H54 (cell line): ENCODE results near the gene TRIM72.
"Not testable (repeated sequence)": the region's sequence is repeated elsewhere in the genome, so short reads cannot be mapped to it uniquely, and the experiment has no call there.

Experiments used
- DNase-seq: peaks from one replicate; pipeline ENCODE4 v3.0.0; 2011; ENCODE audit warnings: low spot score, mixed read lengths; ENCODE audit not compliant: insufficient read length
- FAIRE-seq: peaks from 3 replicates; lab custom pipeline; 2011; peaks lifted over from hg19 to GRCh38; lab: Jason Lieb, UNC
- POLR2A ChIP-seq: IDR thresholded peaks from 2 replicates; pipeline ENCODE4 v1.6.1; 2011; ENCODE audit warnings: low read depth, mild to moderate bottlenecking, low read length

Gene TRIM72

GRCh38 chr16:31246296-31246695, 32.4 kb downstream of the TRIM72 start:
- no peak for DNase-seq
- FAIRE-seq = no peak

DNA sequence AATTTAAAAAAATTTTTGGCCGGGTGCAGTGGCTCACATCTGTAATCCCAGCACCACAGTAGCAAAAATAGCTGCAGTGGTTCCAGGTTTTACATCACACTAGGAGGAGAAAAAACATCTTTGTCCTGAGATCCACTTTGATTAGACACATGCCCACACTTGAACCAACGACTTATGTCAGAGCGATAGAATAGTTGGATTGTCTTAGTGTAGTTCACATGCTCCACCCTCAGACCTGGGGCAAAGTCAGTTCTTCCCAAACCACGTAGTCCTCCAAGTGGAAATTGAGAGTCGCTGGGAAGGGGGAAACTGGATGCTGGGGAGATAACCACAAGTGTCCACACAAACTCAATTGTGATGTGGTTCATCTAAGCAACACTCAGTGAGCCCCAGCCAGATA, 34.4 kb downstream of the TRIM72 start:
- TF ChIP-seq POLR2A = no peak
- DNase-seq = no peak
- no peak for FAIRE-seq

More at GRCh38 chr16:31246296-31246695, 32.4 kb downstream of the TRIM72 start:
- no peak for TF ChIP-seq POLR2A

DNA sequence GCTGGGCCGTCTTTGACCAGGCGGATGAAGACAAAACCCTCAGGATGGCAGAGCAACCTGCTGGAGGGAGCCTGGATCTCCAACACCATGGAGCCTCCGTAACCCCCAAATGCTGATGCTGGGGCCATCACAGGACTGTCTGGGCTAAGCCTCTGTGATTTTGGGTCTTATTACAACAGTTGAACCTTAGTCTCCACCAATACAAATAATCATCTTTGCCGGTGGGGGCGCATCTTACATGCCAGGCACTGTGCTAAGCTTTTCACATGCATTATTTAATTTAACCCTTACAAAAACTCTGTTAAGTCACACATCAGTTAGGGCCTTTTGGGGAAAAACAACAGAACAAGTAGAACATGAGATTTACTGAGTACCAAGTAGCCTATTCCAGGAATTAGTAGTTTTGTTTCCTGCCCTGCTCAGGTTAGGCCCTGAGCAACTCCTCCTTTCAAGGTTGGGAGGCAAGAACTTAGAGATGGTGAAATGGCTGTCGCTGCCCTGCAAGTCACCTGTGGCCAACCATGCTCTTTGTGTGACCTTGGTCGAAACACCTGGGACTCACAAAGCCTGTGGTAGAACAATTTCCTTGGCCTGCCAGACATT, 37.0 kb downstream of the TRIM72 start:
- DNase-seq (no peak), FAIRE-seq (no peak)
- no peak for TF ChIP-seq POLR2A

GRCh38 chr16:31251435-31251834, 37.5 kb downstream of the TRIM72 start:
- DNase-seq (no peak), FAIRE-seq (no peak)
- no peak for TF ChIP-seq POLR2A

- no peak for TF ChIP-seq POLR2A
- DNase-seq (no peak), FAIRE-seq (no peak)
Measured at GRCh38 chr16:31253642-31254045, 39.7 kb downstream of the TRIM72 start.

- no peak for FAIRE-seq
- no peak for TF ChIP-seq POLR2A
- no peak for DNase-seq
Measured at GRCh38 chr16:31256466-31256865, 42.5 kb downstream of the TRIM72 start.

DNA sequence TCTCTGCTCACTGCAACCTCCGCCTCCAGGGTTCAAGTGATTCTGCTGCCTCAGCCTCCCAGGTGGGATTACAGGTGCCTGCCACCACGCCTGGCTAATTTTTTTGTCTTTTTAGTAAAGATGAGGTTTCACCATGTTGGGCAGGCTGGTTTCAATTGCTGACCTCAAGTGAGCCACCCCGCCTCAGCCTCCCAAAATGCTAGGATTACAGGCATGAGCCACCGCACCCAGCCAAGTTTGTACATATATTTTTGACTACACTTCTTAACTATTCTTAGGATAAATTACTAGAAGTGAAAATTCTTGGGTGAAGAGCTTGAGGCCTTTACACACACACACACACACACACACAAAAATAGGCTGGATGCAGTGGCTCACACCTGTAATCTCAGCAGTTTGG, 44.4 kb downstream of the TRIM72 start:
- DNase-seq (no peak), FAIRE-seq (no peak)
- no peak for TF ChIP-seq POLR2A

GRCh38 chr16:31260136-31260931, 46.4 kb downstream of the TRIM72 start:
- DNase-seq = no peak
- FAIRE-seq = no peak

GRCh38 chr16:31262084-31262483, 48.2 kb downstream of the TRIM72 start:
- no peak for FAIRE-seq
- DNase-seq = no peak
- TF ChIP-seq POLR2A = no peak

More at GRCh38 chr16:31260136-31260931, 46.4 kb downstream of the TRIM72 start:
- no peak for TF ChIP-seq POLR2A

DNA sequence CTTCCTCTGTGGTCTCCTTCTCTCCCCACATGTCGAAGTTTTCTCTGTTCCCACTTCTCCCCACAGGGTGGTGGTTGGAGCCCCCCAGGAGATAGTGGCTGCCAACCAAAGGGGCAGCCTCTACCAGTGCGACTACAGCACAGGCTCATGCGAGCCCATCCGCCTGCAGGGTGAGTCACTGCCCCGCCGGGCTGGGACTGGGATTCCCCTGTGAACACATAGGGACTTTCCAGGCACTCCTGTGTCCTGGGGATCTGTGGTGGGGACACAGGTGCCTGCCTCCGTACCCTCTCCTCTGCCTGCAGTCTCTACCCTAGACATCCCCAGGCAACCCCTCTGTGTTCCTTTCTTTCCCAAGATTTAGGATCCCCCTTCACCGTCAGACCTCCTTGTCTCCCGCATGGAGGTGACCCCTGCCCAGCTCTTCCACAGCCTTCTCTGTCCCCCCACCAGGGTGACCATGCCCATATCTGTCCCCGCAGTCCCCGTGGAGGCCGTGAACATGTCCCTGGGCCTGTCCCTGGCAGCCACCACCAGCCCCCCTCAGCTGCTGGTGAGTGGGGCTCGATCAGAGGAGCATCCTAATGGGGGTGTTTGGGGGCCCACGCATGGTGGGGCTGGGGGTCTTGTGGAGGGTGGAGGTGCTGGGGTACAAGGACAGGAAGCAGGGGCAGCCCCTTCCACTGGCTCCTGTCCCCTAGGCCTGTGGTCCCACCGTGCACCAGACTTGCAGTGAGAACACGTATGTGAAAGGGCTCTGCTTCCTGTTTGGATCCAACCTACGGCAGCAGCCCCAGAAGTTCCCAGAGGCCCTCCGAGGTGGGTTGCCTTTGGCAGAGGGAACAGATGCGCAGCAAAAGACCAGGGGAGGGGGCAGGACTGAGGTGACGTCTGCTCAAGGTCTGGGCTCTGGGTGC, 51.7 kb downstream of the TRIM72 start:
- TF ChIP-seq POLR2A = no peak
- FAIRE-seq (peak; percentile 86), DNase-seq (peak; percentile 79)

DNA sequence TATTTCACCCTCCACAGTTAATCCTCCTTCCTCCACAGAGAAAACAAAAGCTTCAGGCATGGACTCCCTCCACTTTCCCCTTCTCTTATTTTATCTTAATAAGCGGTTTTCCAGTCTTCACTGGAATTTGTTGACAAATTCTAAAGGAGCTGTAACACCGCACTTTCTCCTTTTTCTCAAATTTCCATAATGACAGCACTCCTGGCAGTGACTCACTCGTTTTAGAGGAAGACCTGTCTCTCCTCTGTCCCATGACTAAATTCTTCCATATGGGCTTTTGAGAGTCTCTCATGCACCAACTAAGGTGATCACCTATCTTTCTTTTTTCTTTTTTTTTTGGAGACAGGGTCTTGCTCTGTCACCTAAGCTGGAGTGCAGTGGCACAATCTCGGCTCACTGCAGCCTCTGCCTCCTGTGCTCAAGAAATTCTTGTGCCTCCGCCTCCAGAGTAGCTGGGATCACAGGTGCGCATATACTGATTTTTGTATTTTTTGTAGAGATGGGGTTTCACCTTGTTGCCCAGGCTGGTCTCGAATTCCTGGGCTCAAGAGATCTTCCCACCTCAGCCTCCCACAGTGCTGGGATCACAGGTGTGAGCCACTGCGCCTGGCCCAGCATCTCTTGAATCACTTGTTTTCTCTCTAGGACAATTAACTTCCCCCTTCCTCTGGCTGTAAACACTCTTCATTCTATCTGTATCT, 53.6 kb downstream of the TRIM72 start:
- FAIRE-seq (no peak), DNase-seq (no peak)
- no peak for TF ChIP-seq POLR2A

GRCh38 chr16:31268033-31268365, 54.1 kb downstream of the TRIM72 start:
- DNase-seq (no peak), FAIRE-seq (no peak)
- no peak for TF ChIP-seq POLR2A

DNA sequence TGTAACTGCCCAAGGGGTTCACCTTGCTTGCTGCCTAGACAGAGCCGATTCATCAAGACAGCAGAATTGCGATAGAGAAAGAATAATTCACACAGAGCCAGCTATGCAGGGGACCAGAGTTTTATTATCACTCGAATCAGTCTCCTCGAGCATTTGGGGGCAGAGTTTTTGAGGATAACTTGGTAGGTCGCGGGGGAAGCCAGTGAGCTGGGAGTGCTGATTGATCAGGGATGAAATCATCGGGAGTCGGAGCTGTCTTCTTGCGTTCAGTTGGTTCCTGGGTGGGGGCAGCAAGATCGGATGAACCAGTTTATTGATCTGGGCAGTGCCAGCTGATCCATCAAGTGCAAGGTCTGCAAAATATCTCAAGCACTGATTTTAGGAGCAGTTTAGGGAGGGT, 55.0 kb downstream of the TRIM72 start:
- FAIRE-seq = no peak
- TF ChIP-seq POLR2A = no peak

DNA sequence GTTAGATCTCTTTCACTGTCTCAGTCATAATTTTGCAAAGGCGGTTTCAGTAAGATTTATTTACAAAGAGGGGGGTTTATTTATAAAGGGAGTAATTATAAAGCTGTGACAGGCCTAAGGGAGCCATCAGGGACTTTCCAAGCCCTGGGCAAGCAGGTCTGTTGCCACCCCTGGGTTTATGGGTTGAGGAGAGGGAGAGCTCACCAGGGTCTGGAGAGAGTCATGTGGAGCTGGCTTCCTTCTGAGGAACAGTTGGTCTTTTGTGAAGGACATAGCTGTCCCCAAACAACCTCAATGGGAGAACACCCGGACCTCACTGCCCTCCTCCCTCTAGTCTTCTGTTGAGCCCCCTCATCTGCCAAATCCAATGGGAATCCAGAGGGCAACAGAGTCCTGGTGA, 55.6 kb downstream of the TRIM72 start:
- no peak for FAIRE-seq
- TF ChIP-seq POLR2A = no peak

More for the DNA sequence above, 55.0 kb downstream of the TRIM72 start:
- no peak for DNase-seq

GRCh38 chr16:31269973-31270372, 56.1 kb downstream of the TRIM72 start:
- DNase-seq, FAIRE-seq: not testable (repeated sequence)

More for the DNA sequence above, 55.6 kb downstream of the TRIM72 start:
- DNase-seq = no peak
